Naive thymus-derived CD4-positive, alpha-beta T cell (primary cell): ENCODE measurements around the gene LPXN. TPM values are rescaled to one million over a fixed set of nuclear protein-coding genes. Genes with fewer than 3 reads are reported as not detected.

Source experiments
- ATAC-seq: fragments of 150-1000 bp; cut with Tn5 transposase; 2 replicates; pipeline ENCODE4 v1.10.0; 2021; ENCODE audit warnings: mild to moderate bottlenecking, moderate library complexity
- CTCF ChIA-PET: fragments of 350-600 bp; sonication (Branson Sonifier 250); formaldehyde crosslinking; loops from one replicate; lab custom pipeline; 2021; ENCODE audit warnings: antibody characterized with exemption; lab: Charles Lee
- POLR2A ChIA-PET: fragments of 350-600 bp; sonication (Branson Sonifier 250); formaldehyde crosslinking; loops from one replicate; lab custom pipeline; 2021; ENCODE audit warnings: antibody characterized with exemption, inconsistent platforms; lab: Charles Lee
- DNase-seq, 9 donors: peaks; one replicate each; pipeline versions ENCODE4 v3.0.0 to v3.0.0-alpha.2; 2020 to 2022; ENCODE audit warnings: mixed read lengths in 1 of 9
- H3K27ac ChIP-seq: one replicate; pipeline ENCODE4 v1.7.0; 2013; ENCODE audit warnings: mild to moderate bottlenecking, low read depth, low read length, moderate library complexity
- H3K27me3 ChIP-seq, 2 donors: one replicate each; pipeline ENCODE4 v1.7.0; 2013; ENCODE audit warnings: low read length in 2 of 2, mild to moderate bottlenecking in 2 of 2, moderate library complexity in 2 of 2; ENCODE audit not compliant: control insufficient read depth in 2 of 2, insufficient read depth in 2 of 2
- H3K36me3 ChIP-seq, 3 experiments: 1 replicate in 2 of 3; 2 replicates in 1 of 3; pipeline ENCODE4 v1.7.0; 2013; ENCODE audit warnings: low read length in 3 of 3, mild to moderate bottlenecking in 3 of 3, moderate library complexity in 1 of 3; ENCODE audit not compliant: insufficient read depth in 3 of 3, control insufficient read depth in 2 of 3
- H3K4me1 ChIP-seq, 2 donors: one replicate each; pipeline ENCODE4 v1.7.0; 2013; ENCODE audit warnings: low read length in 2 of 2, mild to moderate bottlenecking in 2 of 2, moderate library complexity in 1 of 2; ENCODE audit not compliant: control insufficient read depth in 2 of 2, insufficient read depth in 2 of 2
- H3K4me3 ChIP-seq: 2 replicates; pipeline ENCODE4 v1.7.0; 2013; ENCODE audit warnings: mild to moderate bottlenecking, low read length
- H3K9me3 ChIP-seq, 3 experiments: 1 replicate in 2 of 3; 2 replicates in 1 of 3; pipeline ENCODE4 v1.7.0; 2013; ENCODE audit warnings: low read length in 3 of 3; ENCODE audit not compliant: control insufficient read depth in 2 of 3
- H3K27ac Mint-ChIP-seq, 9 donors: one replicate each; pipeline ENCODE4 v1.8.0; 2020 to 2022; ENCODE audit warnings: mixed read lengths in 9 of 9, mild to moderate bottlenecking in 8 of 9, moderate library complexity in 5 of 9, inconsistent platforms in 2 of 9
- H3K27me3 Mint-ChIP-seq, 5 donors: one replicate each; pipeline ENCODE4 v1.8.0; 2021 to 2022; ENCODE audit warnings: mixed read lengths in 5 of 5, mild to moderate bottlenecking in 1 of 5
- H3K36me3 Mint-ChIP-seq, 5 donors: one replicate each; pipeline ENCODE4 v1.8.0; 2020 to 2022; ENCODE audit warnings: mixed read lengths in 5 of 5, mild to moderate bottlenecking in 3 of 5, inconsistent platforms in 1 of 5
- H3K4me1 Mint-ChIP-seq, 7 donors: one replicate each; pipeline ENCODE4 v1.8.0; 2020 to 2022; ENCODE audit warnings: mixed read lengths in 7 of 7, mild to moderate bottlenecking in 3 of 7, inconsistent platforms in 1 of 7
- H3K4me3 Mint-ChIP-seq, 10 donors: one replicate each; pipeline ENCODE4 v1.8.0; 2020 to 2022; ENCODE audit warnings: mild to moderate bottlenecking in 10 of 10, mixed read lengths in 10 of 10, moderate library complexity in 6 of 10, inconsistent platforms in 2 of 10
- H3K9me3 Mint-ChIP-seq, 11 donors: one replicate each; pipeline ENCODE4 v1.8.0; 2020 to 2022; ENCODE audit warnings: mixed read lengths in 11 of 11, mild to moderate bottlenecking in 4 of 11, inconsistent platforms in 1 of 11, moderate library complexity in 1 of 11
- intact Hi-C, 2 donors: fragments of 100-400 bp; cut with micrococcal nuclease; formaldehyde crosslinking; loops; one replicate each; pipeline ENCODE4 v1.15.1; 2023
- polyA plus RNA-seq, 2 donors: library from polyadenylated mRNA; unstranded; fragments of 300-500 nt; fragmentation: Illumina TruSeq; gene quantifications; one replicate each; pipeline ENCODE4 v1.2.3, GENCODE V29; 2021
- total RNA-seq, 6 experiments: library from RNA in 5 of 6; stranded (reverse) in 5 of 6; gene quantifications; 1 replicate in 5 of 6; 2 replicates in 1 of 6; pipeline ENCODE4 v1.2.3 and lab custom pipeline; 2021 to 2026

LPXN gene
- total and polyA plus RNA-seq, 7 experiments from 2014 or later: 58.2 to 215 (median 143) TPM

DNA sequence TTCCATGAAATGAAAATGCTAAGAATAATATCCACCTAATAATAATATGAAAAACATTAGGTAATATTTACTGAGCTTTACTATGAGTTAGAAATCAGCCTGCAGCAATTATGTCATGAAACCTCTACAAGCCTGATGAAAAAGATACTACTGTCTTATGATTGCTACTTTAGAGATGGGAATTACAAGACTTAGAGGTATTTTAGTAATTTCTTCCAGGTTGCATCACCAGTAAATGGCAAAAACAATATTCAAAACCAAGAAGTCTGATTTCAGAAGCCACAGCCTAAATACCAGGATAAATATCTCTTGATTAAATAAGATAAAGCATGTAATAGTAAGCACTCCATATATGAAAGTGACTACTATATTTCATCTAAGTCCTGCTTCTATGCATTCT lies 81.6 kb downstream of the LPXN start:
- H3K4me1 Mint-ChIP-seq: peaks cover 14 to 29% (median 19%) of the 10 kb centered on the region in 7 donors
- no peak overlapping the region for H3K27ac Mint-ChIP-seq
- no peak for ATAC-seq
- ChIA-PET CTCF (no interaction called here), POLR2A (no interaction called here)
- no peak for DNase-seq
- no peaks in the 10 kb centered on the region for H3K27me3 Mint-ChIP-seq
- H3K36me3 Mint-ChIP-seq: no peaks in the 10 kb centered on the region
- H3K9me3 Mint-ChIP-seq: peaks cover 0 to 1% (median 0%) of the 10 kb centered on the region in 11 donors
- Histone ChIP-seq H3K9me3 (no peaks in the 10 kb centered on the region), H3K4me1 (peaks cover 14 to 16% of the 10 kb centered on the region in 2 donors), H3K4me3 (no peak overlapping the region), H3K27me3 (no peaks in the 10 kb centered on the region), H3K36me3 (no peaks in the 10 kb centered on the region), H3K27ac (no peak overlapping the region)
- intact Hi-C loops: no loop called here
- no peak overlapping the region for H3K4me3 Mint-ChIP-seq

DNA sequence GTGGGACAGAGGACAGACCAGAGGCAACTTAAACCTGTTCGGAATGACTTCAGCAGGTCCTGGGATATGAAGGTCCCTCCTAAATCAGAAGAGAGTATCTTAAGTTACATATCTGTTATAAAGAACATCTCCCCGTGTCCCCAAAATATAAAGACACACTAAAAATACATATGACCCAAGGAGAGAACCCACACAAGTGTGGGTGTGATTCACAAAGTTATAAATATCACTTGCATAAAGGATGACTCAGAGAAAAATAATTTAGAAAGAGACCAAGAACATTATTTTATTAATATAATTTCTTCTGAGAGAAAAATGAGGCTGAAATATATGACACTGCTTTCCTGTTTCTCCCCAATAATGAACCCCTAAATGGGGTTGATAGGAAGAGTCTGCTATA lies 82.0 kb downstream of the LPXN start:
- peaks cover 10 to 24% (median 15%) of the 10 kb centered on the region in 7 donors for H3K4me1 Mint-ChIP-seq
- intact Hi-C loops: no loop called here
- Histone ChIP-seq H3K4me1 (peaks cover 9 to 13% of the 10 kb centered on the region in 2 donors), H3K27ac (no peak overlapping the region), H3K4me3 (no peak overlapping the region), H3K9me3 (no peaks in the 10 kb centered on the region), H3K36me3 (no peaks in the 10 kb centered on the region), H3K27me3 (no peaks in the 10 kb centered on the region)
- H3K9me3 Mint-ChIP-seq: peaks cover 0 to 1% (median 0%) of the 10 kb centered on the region in 11 donors
- ChIA-PET POLR2A (no interaction called here), CTCF (interaction anchor here (0.7 kb wide), 1 partner anchor 360 kb away, joined by 3 read pairs; no protein-coding TSS in a partner anchor)
- DNase-seq (no peak), ATAC-seq (no peak)
- H3K27ac Mint-ChIP-seq: no peak overlapping the region
- H3K4me3 Mint-ChIP-seq: no peak overlapping the region
- no peaks in the 10 kb centered on the region for H3K36me3 Mint-ChIP-seq
- no peaks in the 10 kb centered on the region for H3K27me3 Mint-ChIP-seq

DNA sequence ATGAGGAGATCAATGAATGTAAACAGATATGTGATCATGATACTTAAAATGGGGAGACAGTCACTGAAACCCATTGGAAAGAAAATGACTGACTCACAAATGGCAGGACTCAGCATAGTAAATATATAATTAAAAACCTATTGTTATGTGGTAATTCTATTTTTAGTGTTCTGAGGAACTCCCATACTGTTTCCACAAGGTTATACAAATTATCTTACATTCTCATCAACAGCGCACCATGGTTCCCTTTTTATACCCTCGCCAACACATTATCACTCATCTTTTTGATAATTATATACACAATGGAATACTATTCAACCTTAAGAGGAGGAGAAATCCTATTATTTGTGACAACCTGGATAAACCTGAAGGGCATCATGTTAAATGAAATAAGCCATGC lies 84.8 kb downstream of the LPXN start:
- Mint-ChIP-seq H3K27ac (no peak overlapping the region), H3K9me3 (peaks cover 0 to 2% (median 0%) of the 10 kb centered on the region in 11 donors), H3K36me3 (no peaks in the 10 kb centered on the region), H3K27me3 (peaks cover 0 to 4% (median 0%) of the 10 kb centered on the region in 5 donors), H3K4me3 (no peak overlapping the region), H3K4me1 (no peaks in the 10 kb centered on the region)
- DNase-seq: no peak
- H3K36me3 ChIP-seq: no peaks in the 10 kb centered on the region
- POLR2A ChIA-PET: no interaction called here
- intact Hi-C loops: no loop called here
- H3K9me3 ChIP-seq: no peaks in the 10 kb centered on the region
- CTCF ChIA-PET: interaction anchor here (1.0 kb wide), 1 partner anchor 23 kb away, joined by 3 read pairs; no protein-coding TSS in a partner anchor
- no peaks in the 10 kb centered on the region for H3K4me1 ChIP-seq
- H3K4me3 ChIP-seq: no peak overlapping the region
- ATAC-seq: no peak
- no peaks in the 10 kb centered on the region for H3K27me3 ChIP-seq
- H3K27ac ChIP-seq: no peak overlapping the region

DNA sequence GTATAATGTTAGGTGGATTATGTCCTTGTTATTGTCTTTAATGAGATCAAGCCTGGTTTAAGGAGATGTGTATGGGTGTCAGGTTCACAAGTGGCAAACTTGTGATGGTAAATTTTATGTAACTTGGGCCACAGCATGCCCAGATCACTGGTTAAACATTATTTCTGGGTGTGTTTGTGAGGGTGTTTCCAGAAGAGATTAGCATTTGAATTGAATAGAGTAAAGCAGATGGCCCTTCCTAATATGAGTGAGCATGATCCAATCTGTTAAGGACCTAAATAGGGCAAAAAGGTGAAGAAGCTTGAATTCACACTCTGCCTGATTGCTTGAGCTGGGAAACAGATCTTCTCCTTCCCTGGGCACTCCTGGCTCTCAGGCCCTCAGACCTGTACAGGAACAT lies 88.5 kb downstream of the LPXN start:
- Mint-ChIP-seq H3K27ac (no peak overlapping the region), H3K4me1 (no peaks in the 10 kb centered on the region), H3K27me3 (peaks cover 0 to 13% (median 3%) of the 10 kb centered on the region in 5 donors), H3K4me3 (no peak overlapping the region), H3K36me3 (no peaks in the 10 kb centered on the region), H3K9me3 (peaks cover 0 to 7% (median 0%) of the 10 kb centered on the region in 11 donors)
- DNase-seq: no peak
- H3K27me3 ChIP-seq: no peaks in the 10 kb centered on the region
- no peaks in the 10 kb centered on the region for H3K9me3 ChIP-seq
- intact Hi-C loops: no loop called here
- POLR2A ChIA-PET: no interaction called here
- H3K4me1 ChIP-seq: no peaks in the 10 kb centered on the region
- CTCF ChIA-PET: no interaction called here
- no peaks in the 10 kb centered on the region for H3K36me3 ChIP-seq
- H3K27ac ChIP-seq: no peak overlapping the region
- ATAC-seq: no peak
- no peak overlapping the region for H3K4me3 ChIP-seq

DNA sequence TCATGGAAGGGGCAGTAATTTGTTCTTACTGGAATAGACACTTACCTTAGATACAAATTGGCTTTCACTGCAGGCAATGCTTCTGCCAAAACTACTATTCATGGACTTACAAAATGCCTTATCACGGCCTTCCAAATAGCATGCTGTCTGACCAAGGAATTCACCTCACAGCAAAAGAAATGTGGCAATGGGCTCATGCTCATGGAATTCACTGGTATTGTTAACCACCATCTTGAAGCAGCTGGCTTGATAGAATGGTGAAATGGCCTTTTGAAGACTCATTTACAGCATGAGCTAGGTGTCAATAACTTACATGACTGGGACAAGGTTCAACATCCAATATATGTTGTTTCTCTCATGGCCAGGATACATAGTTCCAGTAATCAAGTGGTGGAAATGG lies 89.7 kb downstream of the LPXN start:
- Mint-ChIP-seq H3K27ac (no peak overlapping the region), H3K9me3 (peaks cover 0 to 7% (median 0%) of the 10 kb centered on the region in 11 donors), H3K4me3 (no peak overlapping the region), H3K27me3 (peaks cover 0 to 13% (median 3%) of the 10 kb centered on the region in 5 donors), H3K36me3 (no peaks in the 10 kb centered on the region), H3K4me1 (no peaks in the 10 kb centered on the region)
- no peak for DNase-seq
- Histone ChIP-seq H3K4me3 (no peak overlapping the region), H3K4me1 (no peaks in the 10 kb centered on the region), H3K36me3 (no peaks in the 10 kb centered on the region), H3K9me3 (no peaks in the 10 kb centered on the region), H3K27ac (no peak overlapping the region), H3K27me3 (no peaks in the 10 kb centered on the region)
- intact Hi-C loops: no loop called here
- POLR2A ChIA-PET: no interaction called here
- CTCF ChIA-PET: no interaction called here
- no peak for ATAC-seq

Other genes with a start within 250 kb of the LPXN start
- not detected for gene OR5B17, start 216.8 kb downstream of the LPXN start, total RNA-seq
- not detected for gene OR5B17, start 216.8 kb downstream of the LPXN start, polyA plus RNA-seq
- not detected for gene OR5B3, start 169.0 kb downstream of the LPXN start, total RNA-seq
- gene OR5B3, start 169.0 kb downstream of the LPXN start, polyA plus RNA-seq: not detected
- gene OR5B2, start 147.7 kb downstream of the LPXN start, total RNA-seq: not detected
- gene OR5B2, start 147.7 kb downstream of the LPXN start, polyA plus RNA-seq: not detected
- gene OR5B12, start 133.6 kb downstream of the LPXN start, total RNA-seq: under 1 TPM in 1 of 5 experiments, not detected in 4; 0.30 TPM
- gene OR5B12, start 133.6 kb downstream of the LPXN start, polyA plus RNA-seq: not detected
- 1 to 10 TPM in 3 of 5 experiments, not detected in 2; 1.1 to 2.1 (median 1.9) TPM for gene OR5B21, start 67.8 kb downstream of the LPXN start, total RNA-seq
- gene OR5B21, start 67.8 kb downstream of the LPXN start, polyA plus RNA-seq: not detected
- 10 to 100 TPM; 36.9 to 53.8 (median 40.9) TPM for gene ZFP91, start 3.2 kb upstream of the LPXN start, total RNA-seq
- gene ZFP91, start 3.2 kb upstream of the LPXN start, polyA plus RNA-seq: 1 to 10 TPM; 6.5 to 7.2 TPM
- 1 to 10 TPM; 2.9 to 4.9 (median 4.0) TPM for gene CNTF, start 46.8 kb upstream of the LPXN start, total RNA-seq
- under 1 TPM in 1 of 2 donors, not detected in 1; 0.10 TPM for gene CNTF, start 46.8 kb upstream of the LPXN start, polyA plus RNA-seq
- not detected for gene GLYAT, start 156.1 kb upstream of the LPXN start, total RNA-seq
- not detected for gene GLYAT, start 156.1 kb upstream of the LPXN start, polyA plus RNA-seq